HCT116 (cell line): ENCODE results near the gene RFESD.

Experiments used
- EZH2 ChIP-seq: fragments of 200-600 bp; sonication (generic); IDR thresholded peaks from 2 replicates; pipeline ENCODE4 v1.6.1; 2017; ENCODE audit warnings: antibody characterized with exemption, mixed run types
- POLR2AphosphoS5 ChIP-seq: IDR thresholded peaks from 2 replicates; pipeline ENCODE4 v1.6.1; 2011; ENCODE audit warnings: mild to moderate bottlenecking, low read depth, low read length, moderate library complexity
- SIN3A ChIP-seq: IDR thresholded peaks from 2 replicates; pipeline ENCODE4 v1.6.1; 2012; ENCODE audit warnings: low read depth
- TF ChIP-seq, protein P1 (sequence below), 3 experiments: fragments of 200-600 bp in 1 of 3; sonication (generic) in 1 of 3; IDR thresholded peaks in 2 of 3; conservative IDR thresholded peaks in 1 of 3; 2 replicates each; pipeline ENCODE4 v1.5.1; 2012 to 2017; ENCODE audit warnings: low read depth in 2 of 3, low read length in 2 of 3, antibody characterized with exemption in 1 of 3, borderline replicate concordance in 1 of 3, control low read depth in 1 of 3, mild to moderate bottlenecking in 1 of 3, mixed read lengths in 1 of 3, mixed run types in 1 of 3, moderate library complexity in 1 of 3; ENCODE audit not compliant: insufficient read depth in 1 of 3

DNA sequence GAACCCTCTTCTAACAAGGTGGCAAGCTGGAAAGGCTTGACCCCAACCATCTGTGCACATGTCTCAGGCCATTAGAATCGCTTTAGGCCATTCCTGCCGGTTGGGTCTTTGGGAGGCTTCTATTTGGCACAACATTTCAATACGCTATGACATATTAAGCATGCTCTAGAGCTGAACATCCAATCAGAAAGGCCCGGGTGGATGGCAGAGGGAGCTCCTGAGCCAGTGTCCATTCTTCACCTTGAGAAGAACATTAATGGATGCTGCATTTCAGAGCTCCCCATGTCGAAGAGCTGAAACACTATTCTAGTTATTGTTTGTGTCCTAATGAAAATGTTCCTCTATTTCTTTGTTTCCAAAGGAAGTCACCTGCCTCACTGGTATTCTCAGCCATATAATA lies 23.4 kb downstream of the RFESD start:
- TF ChIP-seq EZH2 = no peak
- TF ChIP-seq, protein P1, sequence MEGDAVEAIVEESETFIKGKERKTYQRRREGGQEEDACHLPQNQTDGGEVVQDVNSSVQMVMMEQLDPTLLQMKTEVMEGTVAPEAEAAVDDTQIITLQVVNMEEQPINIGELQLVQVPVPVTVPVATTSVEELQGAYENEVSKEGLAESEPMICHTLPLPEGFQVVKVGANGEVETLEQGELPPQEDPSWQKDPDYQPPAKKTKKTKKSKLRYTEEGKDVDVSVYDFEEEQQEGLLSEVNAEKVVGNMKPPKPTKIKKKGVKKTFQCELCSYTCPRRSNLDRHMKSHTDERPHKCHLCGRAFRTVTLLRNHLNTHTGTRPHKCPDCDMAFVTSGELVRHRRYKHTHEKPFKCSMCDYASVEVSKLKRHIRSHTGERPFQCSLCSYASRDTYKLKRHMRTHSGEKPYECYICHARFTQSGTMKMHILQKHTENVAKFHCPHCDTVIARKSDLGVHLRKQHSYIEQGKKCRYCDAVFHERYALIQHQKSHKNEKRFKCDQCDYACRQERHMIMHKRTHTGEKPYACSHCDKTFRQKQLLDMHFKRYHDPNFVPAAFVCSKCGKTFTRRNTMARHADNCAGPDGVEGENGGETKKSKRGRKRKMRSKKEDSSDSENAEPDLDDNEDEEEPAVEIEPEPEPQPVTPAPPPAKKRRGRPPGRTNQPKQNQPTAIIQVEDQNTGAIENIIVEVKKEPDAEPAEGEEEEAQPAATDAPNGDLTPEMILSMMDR (IDR thresholded peaks at IDR 0.05 in 2 of 3, conservative IDR thresholded peaks at IDR 0.05 in 1 of 3; ENCODE audit: borderline replicate concordance in 1 of 3, insufficient read depth in 1 of 3, low read depth in 2 of 3, low read length in 2 of 3) = no peak
- no peak for TF ChIP-seq POLR2AphosphoS5
- no peak for TF ChIP-seq SIN3A
